T-helper 1 cell treated with Interleukin-12 subunit alpha and Interleukin-12 subunit beta and Interleukin-4 antibody, amounts not matched to agents 30 μg/mL and 1 μg/mL, for 36 hours (primary cell): ENCODE measurements around the gene OTOF.

Experiments
- H3K27ac Mint-ChIP-seq: one replicate; pipeline ENCODE4 v1.8.0; 2021; ENCODE audit warnings: mild to moderate bottlenecking, mixed read lengths
- H3K27me3 Mint-ChIP-seq: one replicate; pipeline ENCODE4 v1.8.0; 2021; ENCODE audit warnings: low read depth, mixed read lengths
- H3K36me3 Mint-ChIP-seq: one replicate; pipeline ENCODE4 v1.8.0; 2021; ENCODE audit warnings: low read depth, mixed read lengths
- H3K4me1 Mint-ChIP-seq: one replicate; pipeline ENCODE4 v1.8.0; 2021; ENCODE audit warnings: low read depth, mixed read lengths
- H3K4me3 Mint-ChIP-seq: one replicate; pipeline ENCODE4 v1.8.0; 2021; ENCODE audit warnings: mild to moderate bottlenecking, moderate library complexity, mixed read lengths
- H3K9me3 Mint-ChIP-seq: one replicate; pipeline ENCODE4 v1.8.0; 2021; ENCODE audit warnings: mixed read lengths

Gene OTOF

DNA sequence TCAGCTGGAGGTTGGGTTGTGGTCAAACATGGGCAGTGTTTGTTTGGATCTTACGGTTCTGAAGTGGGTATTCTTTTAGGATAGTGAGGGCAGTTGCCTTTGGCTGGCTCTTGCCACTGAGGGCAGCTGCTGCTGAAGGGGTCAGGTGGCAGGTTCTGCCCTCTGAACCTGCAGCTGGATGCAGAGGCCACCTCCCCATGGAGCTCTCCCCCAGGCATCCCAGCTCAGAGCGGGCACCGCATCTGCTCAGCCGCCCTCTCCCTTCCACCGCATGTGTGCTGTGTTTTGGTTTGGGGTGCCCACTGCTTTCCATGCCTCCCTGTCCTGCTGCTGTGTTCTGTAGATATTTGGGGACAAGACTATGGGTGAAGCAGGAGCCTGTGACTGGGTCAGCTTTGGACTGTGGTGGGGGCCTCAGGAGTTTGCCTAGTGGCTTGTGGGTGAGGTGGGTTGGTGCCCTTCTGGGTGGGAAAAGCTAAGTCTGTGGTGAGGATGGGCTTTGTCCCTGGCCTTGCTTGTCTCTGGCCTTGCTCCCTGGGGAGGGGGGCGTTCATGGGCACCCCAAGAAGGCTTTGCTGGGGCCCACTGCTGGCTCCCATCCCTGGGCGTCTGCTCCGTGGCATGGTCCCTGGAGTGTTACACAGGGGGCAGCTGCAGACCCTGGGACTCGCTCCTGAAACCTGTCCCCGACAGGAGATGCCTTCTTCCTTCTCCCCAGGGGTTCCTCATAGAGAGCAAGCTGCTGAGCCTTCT lies 28.5 kb downstream of the OTOF start:
- no peaks in the 10 kb centered on the region for H3K36me3 Mint-ChIP-seq
- H3K4me3 Mint-ChIP-seq, result no peak overlapping the region
- H3K27ac Mint-ChIP-seq, result no peak overlapping the region
- H3K9me3 Mint-ChIP-seq, result no peaks in the 10 kb centered on the region
- H3K4me1 Mint-ChIP-seq, result no peaks in the 10 kb centered on the region
- H3K27me3 Mint-ChIP-seq, result peaks cover 4% of the 10 kb centered on the region

DNA sequence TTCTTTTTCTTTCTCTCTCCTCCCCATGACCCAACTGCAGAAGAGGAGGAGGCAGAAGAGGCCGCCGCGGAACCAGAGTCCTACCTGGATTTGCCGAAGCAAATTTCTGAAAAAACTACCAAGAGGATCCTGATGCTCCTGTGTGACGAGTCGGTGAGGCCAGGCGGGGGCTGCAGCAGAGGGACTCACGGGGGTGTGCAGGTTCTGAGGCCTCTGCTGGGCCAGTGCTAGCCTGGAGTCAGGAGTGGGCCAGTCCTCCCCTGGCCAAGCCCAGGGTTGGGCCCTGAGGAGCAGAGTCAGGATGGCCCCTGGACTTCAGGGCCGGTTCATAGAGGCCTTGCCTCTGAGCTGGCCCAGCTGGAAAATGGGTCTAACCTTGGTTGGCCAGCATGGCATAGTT lies 29.3 kb downstream of the OTOF start:
- Mint-ChIP-seq H3K4me3 (no peak overlapping the region), H3K27ac (no peak overlapping the region), H3K4me1 (no peaks in the 10 kb centered on the region)

DNA sequence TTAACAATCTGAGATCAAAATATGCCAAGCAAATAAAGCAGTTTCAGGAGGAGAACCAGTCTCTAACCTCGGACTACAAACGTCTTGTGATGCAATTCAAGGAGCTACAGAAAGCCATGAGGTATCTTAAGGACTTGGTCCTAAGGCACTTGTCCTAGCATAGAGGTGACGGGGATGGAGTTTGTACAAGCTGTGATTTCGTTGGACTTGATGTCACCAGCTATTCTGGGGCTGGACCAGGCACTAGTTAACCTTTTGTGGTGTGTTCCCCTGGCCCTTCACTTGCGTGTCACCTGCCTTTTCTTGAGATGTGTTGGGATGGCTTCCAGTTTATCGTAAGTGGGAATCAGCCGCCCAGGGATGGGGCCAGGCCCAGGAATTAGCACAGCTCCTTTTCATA lies 33.7 kb downstream of the OTOF start:
- no peaks in the 10 kb centered on the region for H3K9me3 Mint-ChIP-seq
- H3K36me3 Mint-ChIP-seq, result no peaks in the 10 kb centered on the region
- H3K27me3 Mint-ChIP-seq, result peaks cover 9% of the 10 kb centered on the region
- no peaks in the 10 kb centered on the region for H3K4me1 Mint-ChIP-seq
- H3K27ac Mint-ChIP-seq, result no peak overlapping the region
- H3K4me3 Mint-ChIP-seq, result no peak overlapping the region

More for the DNA sequence above, 29.3 kb downstream of the OTOF start:
- Mint-ChIP-seq H3K9me3 (no peaks in the 10 kb centered on the region), H3K27me3 (peaks cover 4% of the 10 kb centered on the region), H3K36me3 (no peaks in the 10 kb centered on the region)

DNA sequence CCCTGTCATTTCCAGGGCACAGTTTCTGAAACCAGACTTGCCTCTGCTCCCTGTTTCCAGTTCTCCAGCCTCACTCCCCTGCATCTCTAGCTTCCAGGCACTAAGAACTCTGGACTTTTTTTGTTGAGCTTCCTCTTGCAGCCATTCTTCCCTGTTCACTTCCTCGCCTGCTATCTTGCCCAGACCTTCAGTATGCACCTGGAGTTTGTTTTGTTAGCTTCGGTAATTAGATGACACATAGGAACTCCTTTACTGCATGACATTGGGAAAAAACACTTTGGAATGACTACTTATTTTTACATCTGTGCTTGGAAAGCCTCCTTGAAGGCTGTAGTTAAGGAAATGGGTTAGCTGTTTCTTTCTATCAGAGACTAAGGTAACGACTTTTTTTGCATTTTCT lies 35.2 kb downstream of the OTOF start:
- peaks cover 9% of the 10 kb centered on the region for H3K27me3 Mint-ChIP-seq
- peaks cover 4% of the 10 kb centered on the region for H3K4me1 Mint-ChIP-seq
- no peak overlapping the region for H3K27ac Mint-ChIP-seq
- H3K36me3 Mint-ChIP-seq, result no peaks in the 10 kb centered on the region
- H3K9me3 Mint-ChIP-seq, result no peaks in the 10 kb centered on the region
- no peak overlapping the region for H3K4me3 Mint-ChIP-seq

DNA sequence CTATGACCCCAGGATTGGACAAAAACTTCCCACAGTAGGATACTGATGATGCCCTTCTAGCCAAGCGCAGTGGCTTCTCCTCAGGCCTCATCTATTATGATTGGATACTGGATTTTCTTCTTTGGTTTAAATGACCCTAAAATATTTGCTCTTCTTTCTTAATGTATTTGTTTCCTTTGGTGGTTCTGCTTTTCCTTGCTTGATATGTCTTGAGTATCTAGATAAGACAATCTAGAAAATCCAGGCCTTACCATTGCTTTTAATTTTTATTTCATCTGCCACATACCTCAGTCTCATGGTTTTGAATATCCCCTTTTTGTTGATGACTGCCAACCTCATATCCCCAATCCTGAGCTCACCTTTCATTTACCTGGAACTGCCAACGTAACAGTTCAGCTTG lies 35.6 kb downstream of the OTOF start:
- H3K27me3 Mint-ChIP-seq, result peaks cover 9% of the 10 kb centered on the region
- peaks cover 4% of the 10 kb centered on the region for H3K4me1 Mint-ChIP-seq
- H3K9me3 Mint-ChIP-seq, result no peaks in the 10 kb centered on the region
- no peak overlapping the region for H3K4me3 Mint-ChIP-seq
- no peaks in the 10 kb centered on the region for H3K36me3 Mint-ChIP-seq
- no peak overlapping the region for H3K27ac Mint-ChIP-seq

DNA sequence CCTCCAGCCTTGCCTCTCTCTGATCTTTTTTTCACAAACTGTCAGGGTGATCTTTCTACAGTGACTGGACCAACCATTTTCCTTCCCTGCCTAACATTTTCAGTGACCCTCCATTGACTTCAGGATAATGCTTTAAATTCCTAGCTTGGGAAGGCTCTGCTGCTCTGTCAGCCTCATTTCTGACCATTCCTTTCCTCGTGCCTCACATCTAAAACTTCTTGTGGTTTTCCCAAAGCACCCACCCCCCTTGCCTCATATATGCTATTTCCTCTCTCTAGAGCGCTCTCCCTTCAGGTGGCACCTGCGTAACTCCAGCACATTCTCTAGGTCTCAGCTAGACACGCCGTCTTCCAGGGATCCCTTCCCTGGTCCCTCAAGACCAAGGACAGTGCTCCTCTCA lies 39.0 kb downstream of the OTOF start:
- Mint-ChIP-seq H3K36me3 (no peaks in the 10 kb centered on the region), H3K9me3 (no peaks in the 10 kb centered on the region), H3K4me1 (peaks cover 4% of the 10 kb centered on the region), H3K27me3 (peaks cover 15% of the 10 kb centered on the region), H3K27ac (no peak overlapping the region), H3K4me3 (no peak overlapping the region)

DNA sequence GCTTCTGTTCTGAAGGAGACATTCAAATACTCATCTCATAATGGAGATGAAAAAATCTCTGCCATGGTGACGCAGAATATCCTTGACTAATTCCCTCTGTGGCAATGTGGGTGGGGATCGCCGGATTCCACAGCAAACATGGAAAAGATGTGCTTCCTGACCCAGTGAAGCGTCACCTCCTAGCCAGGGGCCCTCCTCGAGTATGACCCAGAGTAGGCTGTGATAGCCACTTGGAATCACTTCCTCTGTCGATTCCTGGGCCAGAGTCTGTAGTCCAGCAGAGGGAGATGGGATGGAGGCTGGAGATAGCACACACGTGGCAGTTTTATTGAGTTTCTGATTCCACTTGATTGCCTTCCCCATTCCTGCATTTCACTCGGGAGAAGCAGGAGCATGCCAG lies 39.4 kb downstream of the OTOF start:
- H3K4me3 Mint-ChIP-seq, result no peak overlapping the region
- H3K9me3 Mint-ChIP-seq, result no peaks in the 10 kb centered on the region
- H3K27ac Mint-ChIP-seq, result no peak overlapping the region
- H3K36me3 Mint-ChIP-seq, result no peaks in the 10 kb centered on the region
- H3K27me3 Mint-ChIP-seq, result peaks cover 19% of the 10 kb centered on the region
- H3K4me1 Mint-ChIP-seq, result peaks cover 4% of the 10 kb centered on the region

DNA sequence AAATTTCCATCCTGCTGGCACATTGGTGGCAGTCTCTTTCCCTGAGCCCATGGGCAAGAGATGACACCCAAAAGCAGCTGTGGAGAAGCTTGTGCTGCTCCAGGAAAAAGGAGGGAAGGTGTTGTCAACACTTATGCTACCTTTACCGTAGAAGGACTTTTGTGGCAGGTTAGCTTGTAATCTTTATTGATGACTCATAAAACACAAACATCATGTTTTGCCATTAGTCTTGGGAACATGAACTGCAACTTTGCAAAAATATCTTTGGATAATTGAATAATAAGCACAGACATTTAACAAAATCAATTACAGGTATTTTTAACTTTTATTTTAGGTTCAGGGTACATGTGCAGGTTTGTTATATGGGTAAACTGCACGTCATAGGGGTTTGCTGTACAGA lies 42.8 kb downstream of the OTOF start:
- Mint-ChIP-seq H3K27ac (no peak overlapping the region), H3K27me3 (peaks cover 26% of the 10 kb centered on the region), H3K36me3 (no peaks in the 10 kb centered on the region), H3K9me3 (no peaks in the 10 kb centered on the region), H3K4me1 (peaks cover 4% of the 10 kb centered on the region), H3K4me3 (no peak overlapping the region)

DNA sequence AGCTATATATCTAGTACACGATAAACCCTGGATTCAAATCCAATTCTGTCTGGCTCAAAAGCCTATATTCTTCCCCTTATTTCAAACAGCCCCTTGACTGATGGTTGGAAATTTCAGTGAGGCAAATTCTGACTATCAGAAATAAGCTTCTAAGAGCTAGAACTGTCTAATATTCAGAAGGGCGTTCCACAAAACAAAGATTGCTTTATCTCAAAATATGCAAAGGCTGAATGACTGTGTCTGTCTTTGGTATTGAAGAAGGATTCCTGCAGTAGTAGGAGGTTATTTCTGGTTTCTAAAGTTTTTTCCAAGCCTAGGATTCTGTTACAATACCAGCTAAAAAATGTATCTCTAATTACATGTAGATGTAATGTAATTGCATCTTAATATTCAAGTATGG lies 45.1 kb downstream of the OTOF start:
- Mint-ChIP-seq H3K36me3 (no peaks in the 10 kb centered on the region), H3K27me3 (peaks cover 19% of the 10 kb centered on the region), H3K27ac (no peak overlapping the region), H3K4me1 (no peaks in the 10 kb centered on the region), H3K4me3 (no peak overlapping the region), H3K9me3 (no peaks in the 10 kb centered on the region)

DNA sequence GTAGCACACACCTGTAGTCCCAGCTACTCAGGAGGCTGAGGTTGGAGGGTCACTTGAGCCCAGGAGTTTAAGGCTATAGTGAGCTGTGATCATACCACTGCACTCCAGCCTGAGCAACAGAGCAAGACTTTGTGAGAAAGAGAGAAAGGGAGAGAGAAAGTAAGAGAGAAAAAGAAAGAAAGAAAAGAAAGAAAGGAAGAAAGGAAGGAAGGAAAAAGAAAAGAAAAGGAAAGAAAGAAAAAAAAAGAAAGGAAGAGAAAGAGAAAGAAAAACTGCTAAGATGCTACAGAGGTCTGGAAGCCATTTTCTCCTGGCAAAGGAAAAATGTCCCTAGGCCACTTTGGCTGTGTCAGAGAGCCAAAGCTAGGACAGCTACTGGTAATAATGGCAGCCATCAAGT lies 45.6 kb downstream of the OTOF start:
- Mint-ChIP-seq H3K27me3 (peaks cover 23% of the 10 kb centered on the region), H3K36me3 (no peaks in the 10 kb centered on the region), H3K9me3 (no peaks in the 10 kb centered on the region), H3K27ac (no peak overlapping the region), H3K4me3 (no peak overlapping the region), H3K4me1 (no peaks in the 10 kb centered on the region)

DNA sequence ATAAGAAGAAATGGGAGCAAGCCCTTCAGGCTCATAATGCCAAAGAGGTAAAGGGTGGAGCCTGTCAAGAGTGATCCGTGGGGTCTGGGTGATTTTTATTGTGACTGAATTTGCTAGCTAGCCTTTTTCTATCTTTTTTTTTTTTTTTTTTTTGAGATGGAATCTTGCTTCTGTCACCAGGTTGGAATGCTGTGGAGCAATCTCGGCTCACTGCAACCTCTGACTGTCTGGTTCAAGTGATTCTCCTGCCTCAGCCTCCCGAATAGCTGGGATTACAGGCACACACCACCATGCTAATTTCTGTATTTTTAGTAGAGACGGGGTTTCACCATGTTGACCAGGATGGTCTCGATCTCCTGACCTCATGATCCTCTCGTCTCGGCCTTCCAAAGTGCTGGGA lies 47.1 kb downstream of the OTOF start:
- Mint-ChIP-seq H3K36me3 (no peaks in the 10 kb centered on the region), H3K9me3 (no peaks in the 10 kb centered on the region), H3K4me3 (no peak overlapping the region), H3K27me3 (peaks cover 22% of the 10 kb centered on the region), H3K4me1 (no peaks in the 10 kb centered on the region), H3K27ac (no peak overlapping the region)

DNA sequence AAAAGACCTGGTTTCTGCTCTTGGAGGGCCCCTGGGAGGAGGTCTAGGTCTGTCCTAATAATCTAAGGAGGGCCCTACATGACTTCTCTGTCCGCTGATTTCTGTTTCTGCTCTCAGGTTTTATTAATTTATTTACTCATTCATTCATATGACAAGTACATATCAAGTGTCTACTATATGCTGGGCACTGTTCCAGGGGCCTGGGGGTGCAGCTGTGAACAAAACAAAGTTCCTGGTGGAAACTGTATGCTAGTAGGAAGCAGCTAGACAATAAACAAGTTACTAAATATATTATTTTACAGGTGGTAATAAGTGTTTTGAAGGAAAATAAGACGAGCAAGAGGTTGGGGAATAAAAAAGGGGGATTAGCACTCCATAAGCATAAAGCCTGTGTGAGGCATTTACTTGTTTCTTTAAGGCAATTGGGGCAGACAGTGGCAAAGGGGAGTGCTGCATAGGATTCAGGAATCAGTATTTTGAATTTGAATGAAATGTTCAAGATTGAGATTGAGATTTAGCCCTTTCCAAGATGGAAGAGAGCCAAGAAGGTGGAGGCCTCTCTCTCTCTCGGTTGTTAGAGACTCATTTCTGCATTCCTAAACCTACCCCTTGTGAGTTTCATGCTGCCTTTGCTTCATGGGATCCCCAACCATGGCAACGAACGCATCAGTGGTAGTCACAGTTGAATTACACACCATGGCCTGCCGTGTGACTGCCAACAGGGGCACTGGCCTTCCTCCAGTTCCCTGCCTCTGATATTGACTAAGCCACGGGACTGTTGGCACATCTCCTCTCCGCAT lies 47.9 kb downstream of the OTOF start:
- Mint-ChIP-seq H3K27me3 (peaks cover 19% of the 10 kb centered on the region), H3K36me3 (no peaks in the 10 kb centered on the region), H3K9me3 (no peaks in the 10 kb centered on the region), H3K4me3 (no peak overlapping the region), H3K4me1 (no peaks in the 10 kb centered on the region), H3K27ac (no peak overlapping the region)

DNA sequence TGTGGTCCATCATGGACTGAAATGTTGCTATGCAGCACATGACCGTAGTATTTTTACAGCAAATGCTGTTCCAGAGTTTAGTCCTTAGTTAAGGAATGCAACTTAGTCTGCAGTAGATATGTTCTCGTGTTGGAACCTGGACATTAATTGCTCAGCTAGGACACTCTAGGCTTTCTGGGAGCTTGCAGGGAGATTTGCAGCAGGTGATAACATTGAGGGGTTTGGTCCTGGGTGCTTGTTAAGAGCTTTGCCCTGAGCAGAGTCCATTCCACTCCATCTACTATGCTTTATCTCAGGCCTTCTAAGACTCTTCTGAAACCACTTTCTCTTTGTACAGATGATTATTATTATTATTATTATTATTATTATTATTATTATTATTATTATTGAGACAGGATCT lies 49.1 kb downstream of the OTOF start:
- Mint-ChIP-seq H3K36me3 (no peaks in the 10 kb centered on the region), H3K9me3 (no peaks in the 10 kb centered on the region), H3K4me3 (no peak overlapping the region), H3K27me3 (peaks cover 21% of the 10 kb centered on the region), H3K4me1 (no peaks in the 10 kb centered on the region), H3K27ac (no peak overlapping the region)

DNA sequence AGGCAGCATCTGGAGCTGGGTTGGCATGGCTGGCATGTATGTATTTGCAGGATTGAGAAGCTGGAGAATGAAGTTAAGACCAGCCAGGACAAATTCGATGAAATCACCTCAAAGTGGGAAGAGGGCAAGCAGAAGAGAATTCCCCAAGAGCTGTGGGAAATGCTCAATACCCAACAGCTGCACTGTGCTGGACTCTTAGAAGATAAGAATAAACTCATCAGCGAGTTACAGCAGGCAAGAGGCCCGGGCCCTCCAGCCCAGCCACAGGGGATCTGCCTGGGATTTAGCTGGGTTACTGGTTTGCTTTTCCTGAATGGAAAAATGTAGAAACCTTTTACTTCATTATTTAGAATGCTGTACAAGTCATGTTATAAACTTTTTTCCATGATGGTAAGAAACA lies 53.7 kb downstream of the OTOF start:
- no peak overlapping the region for H3K4me3 Mint-ChIP-seq
- peaks cover 15% of the 10 kb centered on the region for H3K27me3 Mint-ChIP-seq
- no peak overlapping the region for H3K27ac Mint-ChIP-seq
- H3K4me1 Mint-ChIP-seq, result no peaks in the 10 kb centered on the region
- no peaks in the 10 kb centered on the region for H3K9me3 Mint-ChIP-seq
- H3K36me3 Mint-ChIP-seq, result no peaks in the 10 kb centered on the region

DNA sequence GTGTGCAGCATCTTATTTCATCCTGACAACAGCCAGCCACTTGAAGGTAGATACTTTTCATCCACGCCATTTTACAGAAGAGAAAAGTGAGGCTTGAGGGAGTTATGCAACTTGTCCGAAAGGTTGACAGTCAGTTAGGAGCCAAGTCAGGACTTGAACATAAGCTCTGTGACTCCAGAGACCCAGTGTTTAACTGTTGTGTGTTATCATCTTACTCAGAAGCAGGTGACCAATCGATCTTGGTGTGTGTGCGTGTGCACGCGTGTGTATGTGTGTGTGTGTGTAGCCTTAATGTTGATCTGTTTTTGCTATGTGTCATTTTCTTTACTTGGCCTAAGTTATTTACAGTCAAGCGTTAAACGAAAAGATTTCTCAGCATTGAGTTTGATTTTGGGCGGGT lies 54.2 kb downstream of the OTOF start:
- Mint-ChIP-seq H3K36me3 (no peaks in the 10 kb centered on the region), H3K27ac (no peak overlapping the region)

More for the DNA sequence above, 54.2 kb downstream of the OTOF start:
- Mint-ChIP-seq H3K27me3 (peaks cover 15% of the 10 kb centered on the region), H3K9me3 (no peaks in the 10 kb centered on the region), H3K4me1 (no peaks in the 10 kb centered on the region), H3K4me3 (no peak overlapping the region)
